Measurements from ENCODE around the gene LACC1.

LACC1 gene

GRCh38 chr13:43884222-43884621 lies 4.5 kb downstream of the LACC1 start:
- DNase-seq (ENCODE audit: low spot score) = no peak

- DNase-seq (ENCODE audit: low spot score) = no peak
These were observed 14.7 kb downstream of the LACC1 start for GRCh38 chr13:43894438-43894837.

GRCh38 chr13:43895940-43896339 lies 16.2 kb downstream of the LACC1 start:
- no peak for DNase-seq (ENCODE audit: low spot score)

DNA sequence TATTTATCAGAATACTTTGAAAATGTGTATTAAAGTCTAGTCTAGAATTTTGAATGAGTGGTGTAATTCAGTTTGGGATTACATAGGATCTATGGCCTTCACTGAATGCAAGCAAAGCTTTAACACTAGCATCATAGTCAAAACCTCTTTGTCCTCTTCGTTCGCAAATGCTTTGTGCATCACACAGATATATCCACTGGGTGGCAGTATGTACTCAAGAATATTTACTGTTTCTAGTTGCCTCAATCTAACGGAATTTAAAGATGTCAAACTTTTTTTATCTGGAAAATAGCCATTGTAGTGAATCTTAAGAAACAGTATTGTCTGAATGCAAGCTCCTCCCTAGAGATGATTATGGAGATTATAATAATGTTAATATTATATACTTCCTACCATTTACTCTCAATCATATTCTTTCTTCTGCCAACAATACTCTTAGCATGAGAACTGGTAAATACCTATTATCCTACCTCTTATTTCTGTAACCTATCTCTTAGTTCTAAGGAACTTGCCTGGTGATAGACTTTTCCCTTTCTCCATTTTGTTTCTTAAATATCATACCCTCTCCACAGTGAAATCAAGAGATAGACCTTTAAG lies 25.8 kb downstream of the LACC1 start:
- DNase-seq (ENCODE audit: low spot score) = peak; percentile 30

DNA sequence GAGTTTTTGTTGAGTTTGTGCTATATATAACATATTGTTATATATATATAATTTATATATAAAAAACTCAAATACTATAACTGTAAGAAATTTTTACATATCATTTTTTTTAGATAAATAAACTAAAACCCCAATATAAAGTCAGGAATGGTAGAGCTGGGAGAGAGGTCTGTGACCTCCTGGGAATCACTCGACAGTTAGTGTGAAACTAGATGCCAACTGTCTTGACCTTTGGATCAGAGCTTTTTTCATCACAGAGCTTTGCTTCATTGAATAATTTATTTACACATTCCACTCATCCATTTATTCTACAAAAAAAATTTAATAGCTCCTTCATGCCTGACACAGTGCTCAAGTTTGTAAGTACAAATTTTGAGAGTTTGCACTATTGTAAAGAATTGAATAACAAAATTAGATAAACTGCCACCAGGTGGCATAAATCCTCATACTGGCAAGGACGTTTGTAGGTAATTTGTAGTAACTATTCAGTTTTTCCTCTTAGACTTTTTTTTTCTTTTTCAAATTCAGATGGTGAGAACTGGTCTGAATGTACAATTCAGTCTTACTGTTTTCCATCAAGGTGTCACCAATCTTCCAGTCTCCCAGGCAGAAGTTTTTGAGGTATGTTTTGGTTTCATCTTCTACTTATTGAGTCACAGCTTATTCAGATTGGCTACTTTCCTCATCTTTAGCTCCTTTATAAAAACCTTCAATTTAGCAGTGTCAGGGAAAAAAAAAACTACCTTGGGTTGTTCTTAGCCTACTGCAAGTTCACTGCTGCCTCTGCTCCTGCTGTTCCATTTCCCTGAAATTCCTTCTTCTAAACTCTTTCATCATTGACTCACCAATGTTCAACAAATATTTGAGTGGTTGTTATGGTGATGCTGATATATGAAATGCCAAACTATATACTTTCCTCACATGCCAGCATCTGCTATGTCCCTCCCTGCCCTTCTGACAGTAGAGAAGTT lies 28.7 kb downstream of the LACC1 start:
- no peak for DNase-seq (ENCODE audit: low spot score)

DNA sequence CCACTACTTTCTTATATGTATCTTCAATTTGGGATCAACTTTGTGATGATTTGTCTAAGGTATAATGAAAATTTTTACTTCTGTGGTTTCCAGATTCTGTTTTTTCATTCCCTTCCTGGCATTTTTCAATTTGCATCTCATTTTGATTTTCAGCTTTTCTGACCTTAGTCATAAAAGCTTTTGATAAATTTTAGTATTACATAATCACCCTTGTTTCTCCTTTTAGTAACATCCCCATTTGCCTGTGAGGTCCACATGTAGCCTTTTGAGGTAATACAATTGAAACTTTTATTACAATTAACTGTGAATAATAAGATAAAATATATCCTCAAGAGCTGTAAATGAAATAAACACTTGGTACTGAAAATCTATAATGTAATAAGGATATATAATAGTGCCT lies 31.2 kb downstream of the LACC1 start:
- DNase-seq (ENCODE audit: low spot score) = no peak

DNA sequence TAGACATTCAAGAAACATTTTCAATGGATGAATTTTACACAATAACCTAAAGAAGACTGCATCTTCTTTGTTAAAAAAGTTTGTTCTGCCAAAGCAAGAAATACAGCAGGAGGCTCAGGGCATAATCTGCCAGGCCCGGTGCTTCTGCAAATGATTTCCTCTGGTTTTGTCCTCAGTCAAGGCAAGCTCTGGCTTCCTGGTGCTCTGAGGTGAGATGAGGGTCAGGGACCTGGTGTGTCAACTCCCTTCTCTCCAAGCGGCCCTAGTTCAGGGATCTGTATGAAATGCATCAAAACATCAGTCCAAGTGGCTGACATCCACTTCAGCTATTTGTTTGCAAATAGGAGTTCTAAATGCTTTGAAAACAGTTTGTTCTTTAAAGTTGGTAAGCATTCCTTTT lies 31.6 kb downstream of the LACC1 start:
- DNase-seq (ENCODE audit: low spot score) = no peak

DNA sequence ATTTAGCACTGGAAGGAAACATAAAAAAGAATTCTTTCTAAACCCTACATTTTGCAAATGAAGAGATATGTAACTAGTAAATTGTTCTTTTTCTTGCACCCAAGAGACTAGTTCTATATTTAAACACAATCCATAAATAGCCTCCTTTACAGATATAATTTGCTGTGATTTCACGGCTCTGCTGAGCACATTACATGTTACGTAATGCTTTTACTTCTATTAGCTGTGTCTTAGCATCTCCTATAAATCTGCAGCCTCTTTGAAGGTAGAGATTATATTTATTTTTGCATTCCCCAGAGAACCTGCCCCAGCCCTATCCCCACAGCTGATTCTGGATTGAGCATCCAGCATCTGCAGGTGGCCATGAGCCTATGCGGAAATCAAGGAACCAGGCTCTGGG lies 32.2 kb downstream of the LACC1 start:
- no peak for DNase-seq (ENCODE audit: low spot score)

GRCh38 chr13:43915451-43915850 lies 35.7 kb downstream of the LACC1 start:
- no peak for DNase-seq (ENCODE audit: low spot score)

GRCh38 chr13:43916828-43917227 lies 37.1 kb downstream of the LACC1 start:
- DNase-seq (ENCODE audit: low spot score) = no peak

GRCh38 chr13:43918636-43919035 lies 38.9 kb downstream of the LACC1 start:
- DNase-seq (ENCODE audit: low spot score) = no peak

GRCh38 chr13:43920965-43921674 lies 41.4 kb downstream of the LACC1 start:
- DNase-seq (ENCODE audit: low spot score) = no peak

GRCh38 chr13:43924549-43925245 lies 45.0 kb downstream of the LACC1 start:
- DNase-seq (ENCODE audit: low spot score) = no peak

- no peak for DNase-seq (ENCODE audit: low spot score)
These were observed 50.2 kb downstream of the LACC1 start for GRCh38 chr13:43929947-43930346.

DNA sequence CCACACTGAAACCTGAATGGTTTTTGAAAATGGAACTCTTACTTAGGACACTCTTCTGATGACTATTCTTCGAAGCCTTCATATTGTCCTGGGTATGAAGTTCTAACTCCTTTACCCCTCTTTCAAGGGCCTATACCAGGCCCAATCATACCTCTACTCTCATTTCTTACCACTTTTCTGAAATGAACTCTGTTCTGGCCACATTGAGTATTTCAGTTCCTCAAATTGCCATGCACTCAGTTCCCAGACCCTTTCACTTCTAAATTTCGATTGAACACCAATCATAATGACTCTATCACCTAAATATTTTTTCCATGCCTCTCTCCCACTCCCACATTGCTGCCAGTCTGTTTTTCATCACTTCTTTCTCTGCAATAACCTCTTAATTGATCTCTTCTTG lies 53.7 kb downstream of the LACC1 start:
- no peak for DNase-seq (ENCODE audit: low spot score)

DNA sequence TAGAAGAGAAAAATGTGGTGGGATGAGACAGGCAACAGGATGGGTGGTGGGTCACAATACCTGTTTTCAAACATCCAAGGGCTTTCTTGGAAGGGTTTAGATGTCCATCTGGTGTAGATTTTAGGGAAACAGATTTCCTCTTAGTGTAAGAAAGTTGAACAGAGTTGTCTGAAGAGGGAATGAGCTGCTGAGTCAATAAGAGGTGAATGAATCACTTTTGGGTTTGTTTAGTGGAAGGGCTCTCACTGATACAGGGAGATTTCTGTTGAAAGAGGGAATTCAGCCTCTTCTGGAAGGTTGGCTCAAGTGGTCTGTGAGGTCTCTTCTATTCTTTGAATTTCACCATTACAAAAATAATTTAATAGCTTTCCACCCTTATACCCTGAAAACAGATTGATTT lies 54.6 kb downstream of the LACC1 start:
- DNase-seq (ENCODE audit: low spot score) = no peak

- DNase-seq (ENCODE audit: low spot score) = no peak
These were observed 56.2 kb downstream of the LACC1 start for GRCh38 chr13:43935878-43936277.

- no peak for DNase-seq (ENCODE audit: low spot score)
These were observed 56.9 kb downstream of the LACC1 start for GRCh38 chr13:43936647-43937046.

- no peak for DNase-seq (ENCODE audit: low spot score)
These were observed 58.1 kb downstream of the LACC1 start for GRCh38 chr13:43937839-43938238.

GRCh38 chr13:43938449-43938848 lies 58.7 kb downstream of the LACC1 start:
- no peak for DNase-seq (ENCODE audit: low spot score)

DNA sequence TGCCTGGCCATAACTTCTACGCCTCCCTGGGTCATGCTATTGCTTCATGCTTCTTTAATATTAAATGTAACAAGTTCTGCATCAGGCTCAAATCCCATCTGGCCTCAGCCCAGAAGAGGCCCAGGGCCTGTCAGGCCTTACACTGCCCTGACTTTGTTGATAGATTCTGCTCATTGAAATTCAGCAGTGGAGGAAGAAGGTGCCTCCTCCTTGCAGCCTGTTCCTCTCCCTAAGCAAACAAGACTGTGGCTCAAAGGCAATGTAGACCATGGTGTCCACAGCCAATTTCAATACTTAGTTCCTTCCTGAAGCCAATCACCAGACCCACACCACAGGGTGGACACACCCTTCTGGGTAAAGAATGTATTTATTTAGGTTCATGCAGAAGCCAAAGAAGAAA lies 59.4 kb downstream of the LACC1 start:
- no peak for DNase-seq (ENCODE audit: low spot score)

DNA sequence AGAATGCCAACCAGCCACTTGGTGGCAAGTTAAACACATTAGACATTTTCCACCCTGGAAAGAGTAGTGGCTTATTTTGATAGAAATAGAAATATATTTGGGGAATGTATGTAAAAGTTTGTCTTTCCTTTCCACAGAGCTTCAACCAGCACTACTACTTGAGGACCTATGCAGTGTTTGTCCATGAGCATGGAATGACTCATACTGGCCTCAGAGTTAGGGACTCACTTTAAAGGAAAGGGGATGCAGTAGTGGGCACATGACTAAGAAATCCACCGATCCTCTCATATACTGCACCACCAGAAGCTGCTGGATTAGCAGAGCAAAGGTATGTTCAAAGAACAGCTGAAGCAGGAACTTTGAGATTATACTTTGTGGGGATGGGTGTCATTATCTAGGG lies 62.6 kb downstream of the LACC1 start:
- no peak for DNase-seq (ENCODE audit: low spot score)
